ENCODE measurements around the gene CCNT1.

- no peak for TF ChIP-seq CTCF (conservative IDR thresholded peaks at IDR 0.05; ENCODE audit: low read length)
- no peak for TF ChIP-seq EZH2phosphoT487 (IDR thresholded peaks at IDR 0.05; ENCODE audit: borderline replicate concordance)
These were observed 35.2 kb downstream of the CCNT1 start for GRCh38 chr12:48681399-48681709.

All from Loucy (cell line).